WTC11 (cell line): ENCODE data around the gene PPP1R10. TPM values are rescaled to one million over a fixed set of nuclear protein-coding genes. Genes with fewer than 3 reads are reported as not detected.

Experiments
- ATAC-seq: fragments of 200-7000 bp; cut with Tn5 transposase; 2 replicates; pipeline ENCODE4 v1.10.0; 2021; ENCODE audit warnings: mild to moderate bottlenecking, moderate library complexity
- CTCF ChIA-PET: fragments of 300-600 bp; sonication (Branson Sonifier 250); formaldehyde crosslinking; loops from one replicate; lab custom pipeline; 2021; ENCODE audit warnings: antibody characterized with exemption; lab: Charles Lee
- POLR2A ChIA-PET: fragments of 350-600 bp; sonication (Branson Sonifier 250); formaldehyde crosslinking; loops from one replicate; lab custom pipeline; 2021; ENCODE audit warnings: antibody characterized with exemption; lab: Charles Lee
- DNase-seq: peaks from one replicate; pipeline ENCODE4 v3.0.0; 2021; ENCODE audit warnings: low spot score
- H3K27ac Mint-ChIP-seq: 2 replicates; pipeline ENCODE4 v1.8.0; 2021; ENCODE audit warnings: mixed read lengths
- H3K27me3 Mint-ChIP-seq: 2 replicates; pipeline ENCODE4 v1.8.0; 2021; ENCODE audit warnings: low read depth, mild to moderate bottlenecking, moderate library complexity, mixed read lengths
- H3K36me3 Mint-ChIP-seq: 2 replicates; pipeline ENCODE4 v1.8.0; 2021; ENCODE audit warnings: mixed read lengths
- H3K4me1 Mint-ChIP-seq: 2 replicates; pipeline ENCODE4 v1.8.0; 2022; ENCODE audit warnings: mixed read lengths
- H3K4me3 Mint-ChIP-seq: 2 replicates; pipeline ENCODE4 v1.8.0; 2021; ENCODE audit warnings: mild to moderate bottlenecking, moderate library complexity, mixed read lengths
- H3K9me3 Mint-ChIP-seq: 2 replicates; pipeline ENCODE4 v1.8.0; 2021; ENCODE audit warnings: mixed read lengths
- CBFB ChIP-seq: sonication (generic); formaldehyde crosslinking; IDR thresholded peaks from 2 replicates; pipeline ENCODE4 v1.8.1; 2022; ENCODE audit warnings: mild to moderate bottlenecking, low read depth, missing genetic modification reagents
- FOXP4 ChIP-seq: sonication (generic); formaldehyde crosslinking; IDR thresholded peaks from 2 replicates; pipeline ENCODE4 v1.8.0; 2022; ENCODE audit warnings: mild to moderate bottlenecking, missing genetic modification reagents
- IRF1 ChIP-seq: sonication (generic); formaldehyde crosslinking; IDR thresholded peaks from 2 replicates; pipeline ENCODE4 v1.8.0; 2023; ENCODE audit warnings: missing genetic modification reagents
- IRF2 ChIP-seq: sonication (generic); formaldehyde crosslinking; IDR thresholded peaks from 2 replicates; pipeline ENCODE4 v1.8.0; 2022; ENCODE audit warnings: low read depth, missing genetic modification reagents, borderline replicate concordance
- JAZF1 ChIP-seq: fragments of 250-450 bp; sonication (Bioruptor Pico); IDR thresholded peaks from 2 replicates; pipeline ENCODE4 v1.9.0; 2021; ENCODE audit warnings: moderate library complexity, mild to moderate bottlenecking, inconsistent platforms
- MAX ChIP-seq: sonication (generic); formaldehyde crosslinking; IDR thresholded peaks from 2 replicates; pipeline ENCODE4 v1.8.0; 2022; ENCODE audit warnings: mild to moderate bottlenecking, missing genetic modification reagents
- NR2C2 ChIP-seq: sonication (generic); formaldehyde crosslinking; IDR thresholded peaks from 2 replicates; pipeline ENCODE4 v1.8.0; 2022; ENCODE audit warnings: mild to moderate bottlenecking, missing genetic modification reagents
- NR3C1 ChIP-seq: sonication (generic); formaldehyde crosslinking; conservative IDR thresholded peaks from 2 replicates; pipeline ENCODE4 v1.8.1; 2023; ENCODE audit warnings: low read depth, mild to moderate bottlenecking, missing genetic modification reagents
- OVOL2 ChIP-seq: fragments of 250-450 bp; sonication (Bioruptor Pico); IDR thresholded peaks from 2 replicates; pipeline ENCODE4 v1.9.0; 2021; ENCODE audit warnings: mild to moderate bottlenecking, borderline replicate concordance
- TEAD1 ChIP-seq: sonication (generic); formaldehyde crosslinking; IDR thresholded peaks from 2 replicates; pipeline ENCODE4 v1.8.0; 2022; ENCODE audit warnings: mild to moderate bottlenecking, missing genetic modification reagents
- TP53 ChIP-seq: sonication (generic); formaldehyde crosslinking; IDR thresholded peaks from 2 replicates; pipeline ENCODE4 v1.8.1; 2023; ENCODE audit warnings: mild to moderate bottlenecking, missing genetic modification reagents
- ZBTB21 ChIP-seq: sonication (generic); formaldehyde crosslinking; IDR thresholded peaks from 2 replicates; pipeline ENCODE4 v1.8.1; 2023; ENCODE audit warnings: mild to moderate bottlenecking, missing genetic modification reagents, borderline replicate concordance
- ZNF423 ChIP-seq: fragments of 250-450 bp; sonication (Bioruptor Pico); IDR thresholded peaks from 2 replicates; pipeline ENCODE4 v2.1.2; 2022; ENCODE audit warnings: mild to moderate bottlenecking, moderate library complexity
- ZNF532 ChIP-seq: fragments of 250-450 bp; sonication (Bioruptor Pico); IDR thresholded peaks from 2 replicates; pipeline ENCODE4 v1.9.0; 2021; ENCODE audit warnings: mild to moderate bottlenecking, borderline replicate concordance
- ZSCAN18 ChIP-seq: fragments of 250-450 bp; sonication (Bioruptor Pico); IDR thresholded peaks from 2 replicates; pipeline ENCODE4 v2.1.2; 2022; ENCODE audit warnings: mild to moderate bottlenecking, moderate library complexity
- total RNA-seq: library from RNA; stranded (reverse); gene quantifications from 3 replicates; pipeline ENCODE4 v1.2.3, GENCODE V29; 2021

PPP1R10 gene
- total RNA-seq, 1 experiment from 2014 or later: 83.1 TPM

GRCh38 chr6:30641048-30641447 is 24.0 kb upstream of the PPP1R10 start:
- ATAC-seq: no peak
- Mint-ChIP-seq H3K27ac (peak overlapping the region; percentile 27; the same call in 1 of the 2 replicates), H3K9me3 (no peaks in the 10 kb centered on the region), H3K4me1 (peaks cover 8% of the 10 kb centered on the region), H3K36me3 (peaks cover 28% of the 10 kb centered on the region), H3K4me3 (no peak overlapping the region), H3K27me3 (no peaks in the 10 kb centered on the region)
- ChIA-PET CTCF (interaction anchor here (1.5 kb wide), 1 partner anchor 38 kb away, joined by 4 read pairs; no protein-coding TSS in a partner anchor), POLR2A (no interaction called here)
- DNase-seq: no peak
- no peak for TF ChIP-seq TEAD1 (CRISPR knock-in tag)
- TF ChIP-seq MAX (CRISPR knock-in tag): no peak
- no peak for TF ChIP-seq ZNF423 (CRISPR knock-in tag)
- no peak for TF ChIP-seq ZBTB21 (CRISPR knock-in tag)
- no peak for TF ChIP-seq JAZF1
- no peak for TF ChIP-seq ZSCAN18

- POLR2A ChIA-PET: no interaction called here
- no peak for DNase-seq
- H3K27me3 Mint-ChIP-seq: no peaks in the 10 kb centered on the region
- H3K36me3 Mint-ChIP-seq: peaks cover 30% of the 10 kb centered on the region
- TF ChIP-seq ZNF423 (CRISPR knock-in tag) (no peak), TP53 (no peak), IRF1 (CRISPR knock-in tag) (no peak), FOXP4 (CRISPR knock-in tag) (no peak)
- TF ChIP-seq, all 79 proteins: peak for 0
- Mint-ChIP-seq H3K4me3 (no peak overlapping the region), H3K27ac (no peak overlapping the region), H3K4me1 (peaks cover 2% of the 10 kb centered on the region), H3K9me3 (no peaks in the 10 kb centered on the region)
- CTCF ChIA-PET: interaction anchor here (1.5 kb wide), 1 partner anchor 39 kb away, joined by 4 read pairs; no protein-coding TSS in a partner anchor
- no peak for ATAC-seq
Observed at GRCh38 chr6:30640481-30640880, 23.4 kb upstream of the PPP1R10 start.

- H3K9me3 Mint-ChIP-seq: no peaks in the 10 kb centered on the region; the same call in 1 of the 2 replicates
- no peaks in the 10 kb centered on the region for H3K4me1 Mint-ChIP-seq
- H3K27me3 Mint-ChIP-seq: no peaks in the 10 kb centered on the region
- DNase-seq: no peak
- ATAC-seq: no peak
- H3K36me3 Mint-ChIP-seq: peaks cover 43% of the 10 kb centered on the region
- no peak overlapping the region for H3K27ac Mint-ChIP-seq
- ChIA-PET POLR2A (interaction anchor here (0.7 kb wide), 1 partner anchor 9 kb away, joined by 3 read pairs; no protein-coding TSS in a partner anchor), CTCF (no interaction called here)
- H3K4me3 Mint-ChIP-seq: no peak overlapping the region
- TF ChIP-seq OVOL2 (CRISPR knock-in tag) (no peak), ZSCAN18 (no peak), ZNF532 (CRISPR knock-in tag) (no peak), NR2C2 (no peak), CBFB (CRISPR knock-in tag) (no peak), IRF2 (CRISPR knock-in tag) (no peak), JAZF1 (no peak), NR3C1 (CRISPR knock-in tag) (no peak)
Observed at GRCh38 chr6:30635834-30636233, 18.8 kb upstream of the PPP1R10 start.
